Measurements from ENCODE around the gene SMC6.
A peak's percentile ranks its signal among the peaks of the same experiment; 100 is the strongest.

Gene SMC6

DNA sequence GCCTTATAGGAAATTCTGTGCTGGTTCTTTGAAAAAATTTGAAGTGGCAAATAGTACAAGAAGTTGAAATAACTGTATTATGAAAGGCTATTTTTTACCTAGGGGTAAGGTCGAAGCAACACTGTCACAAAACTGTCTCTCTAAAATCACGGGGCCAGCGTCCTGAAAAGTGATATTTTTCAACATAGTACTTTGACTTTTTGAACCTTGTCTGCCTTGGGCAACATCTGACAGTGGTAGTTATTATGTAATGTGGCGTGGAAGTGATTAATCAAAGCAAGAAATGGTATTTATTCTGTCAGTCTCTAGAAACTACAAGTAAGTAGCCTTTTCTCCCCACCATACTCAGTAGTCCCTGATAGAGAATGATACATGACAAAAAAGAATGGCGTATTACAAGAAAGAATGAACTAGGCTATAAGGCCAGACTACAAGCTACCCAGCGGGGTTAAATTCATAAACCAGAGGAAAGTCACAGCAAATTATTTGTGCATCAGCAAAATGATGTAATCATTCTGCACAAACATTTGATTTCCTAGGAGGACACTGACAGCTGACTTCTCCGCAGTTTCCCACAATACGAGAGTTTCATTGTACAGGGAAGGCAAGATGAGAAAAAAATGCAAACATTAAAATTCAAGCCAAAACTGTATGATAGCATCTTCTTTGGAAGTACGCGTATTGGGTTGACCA is 10.2 kb upstream of the SMC6 start:
- DNase-seq, result no peak

- DNase-seq, result no peak
These were observed 8.8 kb upstream of the SMC6 start for GRCh38 chr2:17762451-17762850.

DNA sequence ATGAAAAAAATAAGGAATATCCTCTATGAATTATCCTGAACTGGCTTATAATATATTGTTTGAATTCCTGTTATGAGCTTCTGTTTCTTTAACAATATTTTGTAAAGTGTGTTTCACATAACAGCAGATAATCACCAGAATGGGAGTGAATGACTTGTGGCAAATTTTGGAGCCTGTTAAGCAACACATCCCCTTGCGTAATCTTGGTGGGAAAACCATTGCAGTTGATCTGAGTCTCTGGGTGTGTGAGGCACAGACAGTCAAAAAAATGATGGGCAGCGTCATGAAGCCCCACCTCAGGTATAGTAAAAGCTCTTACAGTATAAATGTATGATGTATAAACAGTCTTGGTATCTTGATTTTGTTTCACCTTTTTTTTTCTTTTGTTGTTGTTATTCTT is 6.2 kb upstream of the SMC6 start:
- DNase-seq, result no peak

DNA sequence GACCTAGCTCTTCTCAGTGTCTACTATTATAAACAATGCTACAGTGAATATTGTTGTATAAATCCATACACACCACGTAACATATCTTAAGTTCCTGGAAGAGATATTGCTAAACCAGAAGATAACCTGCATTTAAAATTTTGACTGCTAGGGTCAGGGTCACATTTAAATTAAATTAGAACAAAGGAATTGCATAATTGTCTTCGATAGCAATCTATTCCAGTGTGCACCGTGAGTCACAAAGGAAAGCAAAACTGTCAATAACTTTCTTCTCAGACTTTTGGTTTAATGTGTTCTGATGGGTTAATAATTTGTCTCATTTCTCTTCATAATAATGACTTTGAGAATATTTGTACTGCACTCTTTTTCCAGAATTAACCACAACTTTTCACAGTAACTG is 4.5 kb upstream of the SMC6 start:
- DNase-seq, result no peak

GRCh38 chr2:17757321-17757720 is 3.7 kb upstream of the SMC6 start:
- DNase-seq, result peak; percentile 49

DNA sequence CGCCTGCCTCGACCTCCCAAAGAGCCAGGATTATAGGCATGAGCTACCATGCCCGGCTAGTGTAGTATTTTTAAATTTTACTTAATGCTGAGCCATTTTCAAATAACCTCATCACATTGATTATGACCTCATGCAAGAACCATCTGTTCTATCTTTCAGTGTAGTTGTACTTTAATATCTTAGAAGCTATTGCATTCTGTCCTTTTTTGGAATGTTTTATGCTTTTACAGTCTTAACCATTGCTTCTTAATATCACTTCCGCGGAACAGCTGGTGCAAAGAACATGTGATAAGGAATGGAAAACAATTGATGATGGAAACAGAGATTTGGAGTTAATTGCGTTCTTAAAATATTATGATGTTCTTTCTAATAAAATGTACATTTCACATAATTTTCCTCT is 3.1 kb upstream of the SMC6 start:
- no peak for DNase-seq

GRCh38 chr2:17754773-17755425 is 1.3 kb upstream of the SMC6 start:
- DNase-seq, result no peak

DNA sequence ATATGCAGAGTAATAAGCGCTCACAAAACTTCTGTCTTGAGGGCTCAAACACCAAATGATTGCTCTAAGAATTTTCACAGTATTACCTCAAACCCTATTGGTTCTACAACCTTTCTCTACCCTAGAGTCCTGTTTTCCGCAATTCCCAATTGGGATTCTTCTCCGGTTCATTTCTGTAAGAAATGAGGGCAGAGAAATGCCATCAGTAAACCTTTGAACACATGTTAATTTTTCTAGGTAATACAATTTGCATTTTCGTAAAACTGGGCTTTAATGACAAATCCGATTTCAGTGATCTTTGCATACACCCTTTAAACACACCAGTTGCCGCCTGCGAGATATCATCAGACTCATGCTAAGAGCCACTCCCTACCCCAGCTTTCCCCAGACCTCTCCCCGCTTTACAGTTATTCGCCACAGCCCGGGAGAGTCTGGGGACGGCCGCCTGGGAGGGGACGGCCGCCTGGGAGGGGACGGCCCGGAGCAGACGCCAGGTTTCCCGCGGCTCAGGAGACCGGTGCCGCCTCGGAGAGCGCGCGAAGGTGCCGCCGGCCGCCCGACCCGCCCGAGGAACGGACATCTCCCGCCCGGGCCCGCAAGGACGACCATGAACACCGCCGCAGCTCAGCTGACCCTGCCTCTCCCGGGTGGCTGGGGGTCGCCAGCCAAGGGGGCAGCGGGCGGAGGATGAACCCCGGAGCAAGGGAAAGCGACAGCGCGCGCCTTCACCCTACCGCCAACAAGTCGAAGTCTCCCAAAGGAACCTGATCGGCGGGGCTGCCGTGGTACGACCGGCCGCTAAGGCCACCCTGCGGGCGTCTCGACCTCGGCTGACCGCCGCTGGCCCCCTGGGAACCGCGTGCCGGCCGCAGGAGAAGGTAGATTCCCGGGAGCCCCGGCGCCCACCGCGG is 463 bp downstream of the SMC6 start:
- no peak for DNase-seq

- no peak for DNase-seq
These were observed 1.4 kb downstream of the SMC6 start for GRCh38 chr2:17752246-17752645.

GRCh38 chr2:17749753-17750438 is 3.7 kb downstream of the SMC6 start:
- no peak for DNase-seq

- DNase-seq, result no peak
These were observed 4.9 kb downstream of the SMC6 start for GRCh38 chr2:17748745-17749144.

DNA sequence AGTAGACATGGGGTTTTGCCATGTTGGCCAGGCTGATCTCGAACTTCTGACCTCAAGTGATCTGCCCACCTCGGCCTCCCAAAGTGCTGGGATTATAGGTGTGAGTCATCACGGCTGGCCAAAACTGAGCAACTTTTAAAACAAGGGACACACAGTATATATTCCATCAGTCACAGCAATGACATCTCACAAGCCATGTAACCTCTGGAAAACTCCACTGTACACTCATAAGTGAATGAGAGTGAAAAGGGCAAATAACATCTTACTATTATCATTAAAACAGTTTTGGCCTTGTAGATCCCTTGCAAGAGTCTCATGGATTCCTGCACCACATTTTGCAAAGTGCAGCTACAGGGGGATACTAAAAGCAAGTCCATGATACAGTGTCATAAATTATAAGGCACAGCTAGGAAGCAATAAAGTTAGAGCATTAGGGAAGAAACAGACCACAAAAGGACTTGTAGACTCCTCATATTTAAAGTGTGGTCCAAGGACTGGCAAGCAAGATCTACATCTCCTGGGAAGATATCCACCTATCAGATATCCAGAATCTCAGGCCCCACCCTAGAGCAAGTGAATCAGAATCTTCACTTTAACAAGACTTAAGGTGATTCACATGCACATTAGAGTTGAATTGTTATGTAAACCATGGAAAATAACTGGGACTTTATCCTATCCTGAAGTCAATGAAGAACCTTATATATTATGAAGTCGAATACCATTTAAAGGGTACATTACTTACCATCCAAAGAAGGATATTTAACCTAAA is 5.7 kb downstream of the SMC6 start:
- DNase-seq, result no peak

DNA sequence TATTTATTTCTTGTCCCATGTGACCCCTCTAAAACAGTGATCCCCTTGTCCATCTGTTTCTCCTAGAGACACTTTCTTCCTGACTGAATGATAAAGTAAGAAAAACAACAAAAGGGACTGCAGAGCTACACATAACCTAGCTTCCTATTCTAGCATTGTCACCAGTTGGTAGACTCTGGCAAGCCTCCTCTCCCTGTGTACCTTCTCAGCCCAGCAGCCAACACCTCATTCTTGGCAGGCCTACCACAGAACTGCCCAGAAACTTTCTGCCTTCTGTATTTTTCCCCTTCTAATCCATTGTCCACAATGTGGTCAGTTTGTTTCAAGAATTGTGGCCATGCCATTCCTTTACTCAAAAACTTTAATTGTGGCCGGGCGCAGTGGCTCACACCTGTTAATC is 13.4 kb downstream of the SMC6 start:
- no peak for DNase-seq

GRCh38 chr2:17736989-17737388 is 16.6 kb downstream of the SMC6 start:
- DNase-seq, result peak; percentile 75

DNA sequence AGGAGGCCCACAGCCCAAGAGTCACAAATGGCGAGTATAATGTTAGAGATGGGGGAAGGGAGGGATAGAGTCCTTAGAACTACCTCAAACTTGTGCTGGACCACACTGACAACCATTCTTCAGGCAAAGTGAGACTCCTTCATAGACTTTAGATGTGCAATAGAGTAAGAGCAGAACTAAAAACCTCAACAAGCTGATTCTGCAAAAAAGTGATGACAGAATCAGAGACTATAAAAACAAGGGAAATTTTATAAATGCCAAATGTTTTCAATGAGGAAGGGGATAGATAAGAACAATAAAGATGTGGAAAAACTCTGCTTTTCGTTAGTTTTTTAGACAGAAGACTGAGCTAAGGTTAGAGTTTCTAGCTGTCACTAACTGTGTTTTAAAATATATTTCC is 17.7 kb downstream of the SMC6 start:
- no peak for DNase-seq

- no peak for DNase-seq
These were observed 20.0 kb downstream of the SMC6 start for GRCh38 chr2:17733599-17733998.

GRCh38 chr2:17729880-17730279 is 23.7 kb downstream of the SMC6 start:
- DNase-seq, result no peak

- no peak for DNase-seq
These were observed 25.4 kb downstream of the SMC6 start for GRCh38 chr2:17728210-17728609.

DNA sequence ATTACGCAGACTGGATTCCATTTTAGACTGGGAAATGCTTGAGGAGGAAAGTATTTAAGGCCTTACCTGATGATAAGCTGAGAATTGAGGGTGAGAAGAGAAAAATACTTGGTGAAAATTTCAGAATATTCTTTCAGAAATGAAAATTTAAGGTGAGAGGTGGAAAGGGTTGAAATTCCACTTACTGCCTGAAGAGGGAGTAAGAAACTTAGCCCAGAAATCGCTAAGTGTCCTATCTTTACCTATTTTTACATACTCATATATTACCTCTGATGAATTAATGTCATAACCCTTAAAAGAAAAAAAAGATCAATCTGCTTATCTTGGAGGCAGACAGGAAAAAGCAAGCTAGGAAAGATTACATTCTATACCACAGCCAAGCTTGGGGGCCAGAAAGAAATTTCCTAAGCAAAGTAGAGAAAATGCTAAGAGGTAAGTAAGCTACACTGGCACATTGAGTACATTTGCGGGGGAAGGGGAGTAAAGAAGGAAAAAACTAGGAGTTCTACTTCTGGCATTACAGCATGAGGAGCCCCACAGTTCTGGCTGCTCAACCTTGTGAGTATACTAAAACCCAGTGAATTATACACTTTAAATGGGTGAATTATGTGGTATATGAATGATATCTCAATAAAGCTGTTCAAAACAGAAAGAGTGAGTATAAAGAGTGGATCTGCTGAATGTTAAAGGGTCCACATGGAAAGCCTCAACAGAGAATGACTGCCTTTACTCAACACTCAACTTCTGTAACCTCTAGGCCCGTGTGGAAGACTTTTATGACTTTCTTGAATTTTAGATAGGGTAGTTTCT is 33.8 kb downstream of the SMC6 start:
- peak; percentile 8 for DNase-seq

GRCh38 chr2:17718689-17719088 is 34.9 kb downstream of the SMC6 start:
- DNase-seq, result no peak

GRCh38 chr2:17717666-17718065 is 35.9 kb downstream of the SMC6 start:
- no peak for DNase-seq

DNA sequence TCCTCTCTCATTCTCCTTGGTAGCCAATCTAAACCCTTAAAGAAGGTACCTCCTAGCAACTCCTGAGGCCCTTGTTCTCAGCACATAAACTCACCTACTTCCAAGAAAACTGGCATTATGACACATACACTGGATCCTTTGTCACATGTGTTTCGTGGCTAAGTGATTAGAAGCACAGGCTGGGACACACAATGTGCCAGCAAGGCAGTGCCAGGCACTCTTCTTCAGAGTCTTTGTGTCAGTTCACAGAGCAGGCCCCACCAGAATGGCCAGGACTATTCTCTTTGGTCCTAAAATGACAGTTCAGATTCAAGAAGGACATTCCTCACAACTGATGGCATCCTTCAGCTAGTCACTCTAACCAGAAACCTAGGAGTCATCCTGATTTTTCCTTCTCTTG is 40.3 kb downstream of the SMC6 start:
- DNase-seq, result no peak

Data from fibroblast of upper back skin (primary cell).